ENCODE data around the gene TUBG1.
"Not testable (repeated sequence)": the region's sequence is repeated elsewhere in the genome, so short reads cannot be mapped to it uniquely, and the experiment has no call there.

The TUBG1 gene

GRCh38 chr17:42581744-42582270 is 27.7 kb upstream of the TUBG1 start:
- TF ChIP-seq POLR2A (IDR thresholded peaks at IDR 0.05; ENCODE audit: low read depth, low read length) (no peak), POLR2AphosphoS5 (IDR thresholded peaks at IDR 0.05; ENCODE audit: low read depth, low read length) (no peak), TAF1 (IDR thresholded peaks at IDR 0.05; ENCODE audit: borderline replicate concordance, low read depth, low read length) (no peak)
- DNase-seq (ENCODE audit: insufficient read length) (no peak), FAIRE-seq (no peak)

GRCh38 chr17:42584880-42585279 is 24.6 kb upstream of the TUBG1 start:
- no peak for FAIRE-seq
- no peak for DNase-seq (ENCODE audit: insufficient read length)
- TF ChIP-seq POLR2AphosphoS5 (IDR thresholded peaks at IDR 0.05; ENCODE audit: low read depth, low read length): no peak
- TF ChIP-seq POLR2A (IDR thresholded peaks at IDR 0.05; ENCODE audit: low read depth, low read length): no peak
- no peak for TF ChIP-seq TAF1 (IDR thresholded peaks at IDR 0.05; ENCODE audit: borderline replicate concordance, low read depth, low read length)

GRCh38 chr17:42585353-42585752 is 24.1 kb upstream of the TUBG1 start:
- no peak for DNase-seq (ENCODE audit: insufficient read length)
- FAIRE-seq: no peak

GRCh38 chr17:42586514-42587230 is 22.8 kb upstream of the TUBG1 start:
- DNase-seq (ENCODE audit: insufficient read length) (peak; percentile 57), FAIRE-seq (peak; percentile 88)
- TF ChIP-seq POLR2AphosphoS5 (IDR thresholded peaks at IDR 0.05; ENCODE audit: low read depth, low read length): no peak
- TF ChIP-seq TAF1 (IDR thresholded peaks at IDR 0.05; ENCODE audit: borderline replicate concordance, low read depth, low read length): no peak
- TF ChIP-seq POLR2A (IDR thresholded peaks at IDR 0.05; ENCODE audit: low read depth, low read length): no peak

More at GRCh38 chr17:42585353-42585752, 24.1 kb upstream of the TUBG1 start:
- no peak for TF ChIP-seq POLR2AphosphoS5 (IDR thresholded peaks at IDR 0.05; ENCODE audit: low read depth, low read length)
- TF ChIP-seq POLR2A (IDR thresholded peaks at IDR 0.05; ENCODE audit: low read depth, low read length): no peak
- TF ChIP-seq TAF1 (IDR thresholded peaks at IDR 0.05; ENCODE audit: borderline replicate concordance, low read depth, low read length): no peak

GRCh38 chr17:42590886-42591285 is 18.6 kb upstream of the TUBG1 start:
- TF ChIP-seq POLR2A (IDR thresholded peaks at IDR 0.05; ENCODE audit: low read depth, low read length) (no peak), TAF1 (IDR thresholded peaks at IDR 0.05; ENCODE audit: borderline replicate concordance, low read depth, low read length) (no peak), POLR2AphosphoS5 (IDR thresholded peaks at IDR 0.05; ENCODE audit: low read depth, low read length) (no peak)
- DNase-seq (ENCODE audit: insufficient read length): no peak
- no peak for FAIRE-seq

GRCh38 chr17:42591411-42591810 is 18.1 kb upstream of the TUBG1 start:
- FAIRE-seq (no peak), DNase-seq (ENCODE audit: insufficient read length) (no peak)
- TF ChIP-seq TAF1 (IDR thresholded peaks at IDR 0.05; ENCODE audit: borderline replicate concordance, low read depth, low read length) (no peak), POLR2A (IDR thresholded peaks at IDR 0.05; ENCODE audit: low read depth, low read length) (no peak), POLR2AphosphoS5 (IDR thresholded peaks at IDR 0.05; ENCODE audit: low read depth, low read length) (no peak)

- TF ChIP-seq POLR2A (IDR thresholded peaks at IDR 0.05; ENCODE audit: low read depth, low read length) (no peak), TAF1 (IDR thresholded peaks at IDR 0.05; ENCODE audit: borderline replicate concordance, low read depth, low read length) (no peak), POLR2AphosphoS5 (IDR thresholded peaks at IDR 0.05; ENCODE audit: low read depth, low read length) (no peak)
- FAIRE-seq (no peak), DNase-seq (ENCODE audit: insufficient read length) (no peak)
Observed at GRCh38 chr17:42596386-42596785, 13.1 kb upstream of the TUBG1 start.

GRCh38 chr17:42598905-42599304 is 10.6 kb upstream of the TUBG1 start:
- no peak for FAIRE-seq
- TF ChIP-seq TAF1 (IDR thresholded peaks at IDR 0.05; ENCODE audit: borderline replicate concordance, low read depth, low read length) (no peak), POLR2AphosphoS5 (IDR thresholded peaks at IDR 0.05; ENCODE audit: low read depth, low read length) (no peak)
- no peak for DNase-seq (ENCODE audit: insufficient read length)

- FAIRE-seq: no peak
- no peak for DNase-seq (ENCODE audit: insufficient read length)
- TF ChIP-seq POLR2A (IDR thresholded peaks at IDR 0.05; ENCODE audit: low read depth, low read length): no peak
- TF ChIP-seq TAF1 (IDR thresholded peaks at IDR 0.05; ENCODE audit: borderline replicate concordance, low read depth, low read length): no peak
- TF ChIP-seq POLR2AphosphoS5 (IDR thresholded peaks at IDR 0.05; ENCODE audit: low read depth, low read length): no peak
Observed at GRCh38 chr17:42603318-42603717, 6.2 kb upstream of the TUBG1 start.

- TF ChIP-seq TAF1 (IDR thresholded peaks at IDR 0.05; ENCODE audit: borderline replicate concordance, low read depth, low read length): no peak
- no peak for TF ChIP-seq POLR2A (IDR thresholded peaks at IDR 0.05; ENCODE audit: low read depth, low read length)
- no peak for TF ChIP-seq POLR2AphosphoS5 (IDR thresholded peaks at IDR 0.05; ENCODE audit: low read depth, low read length)
- DNase-seq (ENCODE audit: insufficient read length) (no peak), FAIRE-seq (no peak)
Observed at GRCh38 chr17:42607769-42608168, 1.7 kb upstream of the TUBG1 start.

GRCh38 chr17:42608305-42609181 is 940 bp upstream of the TUBG1 start:
- no peak for TF ChIP-seq TAF1 (IDR thresholded peaks at IDR 0.05; ENCODE audit: borderline replicate concordance, low read depth, low read length)
- no peak for TF ChIP-seq POLR2A (IDR thresholded peaks at IDR 0.05; ENCODE audit: low read depth, low read length)
- no peak for TF ChIP-seq POLR2AphosphoS5 (IDR thresholded peaks at IDR 0.05; ENCODE audit: low read depth, low read length)
- DNase-seq (ENCODE audit: insufficient read length) (no peak), FAIRE-seq (peak; percentile 27)

- DNase-seq (ENCODE audit: insufficient read length): not testable (repeated sequence)
- peak; percentile 81 for FAIRE-seq
Observed at GRCh38 chr17:42609814-42610801, 625 bp downstream of the TUBG1 start.

Measured in GM12892 (cell line).